Activated CD4-positive, alpha-beta T cell treated with anti-CD3 and anti-CD28 coated beads for 1 hour (primary cell): ENCODE measurements around the gene PECR.
"Not testable (repeated sequence)": the region's sequence is repeated elsewhere in the genome, so short reads cannot be mapped to it uniquely, and the experiment has no call there.

Experiments used
- DNase-seq: peaks from one replicate; pipeline ENCODE4 v3.0.0-alpha.2; 2020

The PECR gene

GRCh38 chr2:216023055-216023648, 58.5 kb downstream of the PECR start:
- no peak for DNase-seq

GRCh38 chr2:216021768-216022565, 59.6 kb downstream of the PECR start:
- no peak for DNase-seq

- no peak for DNase-seq
Measured at GRCh38 chr2:216018709-216019108, 62.9 kb downstream of the PECR start.

- DNase-seq, result no peak
Measured at GRCh38 chr2:216017365-216017764, 64.2 kb downstream of the PECR start.

GRCh38 chr2:216016581-216016980, 65.0 kb downstream of the PECR start:
- no peak for DNase-seq

GRCh38 chr2:216015722-216016464, 65.7 kb downstream of the PECR start:
- no peak for DNase-seq

- DNase-seq, result no peak
Measured at GRCh38 chr2:216014986-216015385, 66.6 kb downstream of the PECR start.

GRCh38 chr2:216014006-216014405, 67.6 kb downstream of the PECR start:
- no peak for DNase-seq

GRCh38 chr2:216013080-216013909, 68.3 kb downstream of the PECR start, which contains the start of gene MREG:
MREG (minus strand) TSS chr2:216013551; CDS start chr2:216013327, 224 bp downstream.
- DNase-seq, result peak; percentile 68

GRCh38 chr2:216012830-216013079, 68.9 kb downstream of the PECR start:
- no peak for DNase-seq

GRCh38 chr2:216012133-216012829, 69.3 kb downstream of the PECR start:
- DNase-seq, result no peak

GRCh38 chr2:216009215-216009614, 72.4 kb downstream of the PECR start:
- DNase-seq, result not testable (repeated sequence)

- no peak for DNase-seq
Measured at GRCh38 chr2:216008387-216008786, 73.2 kb downstream of the PECR start.

- DNase-seq, result no peak
Measured at GRCh38 chr2:216006164-216006663, 75.4 kb downstream of the PECR start.

- no peak for DNase-seq
Measured at GRCh38 chr2:216004697-216005283, 76.8 kb downstream of the PECR start.

GRCh38 chr2:216003876-216004696, 77.5 kb downstream of the PECR start:
- DNase-seq, result no peak

GRCh38 chr2:216002693-216003092, 78.9 kb downstream of the PECR start:
- DNase-seq, result no peak

GRCh38 chr2:216002101-216002678, 79.4 kb downstream of the PECR start:
- DNase-seq, result no peak

GRCh38 chr2:216001216-216002100, 80.2 kb downstream of the PECR start:
- DNase-seq, result no peak

GRCh38 chr2:215998636-215999035, 83.0 kb downstream of the PECR start:
- DNase-seq, result no peak
